ENCODE measurements around the gene HMOX2. TPM values are rescaled to one million over a fixed set of nuclear protein-coding genes. Genes with fewer than 3 reads are reported as not detected.
A peak's percentile ranks its signal among the peaks of the same experiment; 100 is the strongest.

Gene HMOX2
- polyA plus RNA-seq, 2 of the 4 experiments (the other 2 are of a cell fraction) = 35.4 to 47.7 TPM

DNA sequence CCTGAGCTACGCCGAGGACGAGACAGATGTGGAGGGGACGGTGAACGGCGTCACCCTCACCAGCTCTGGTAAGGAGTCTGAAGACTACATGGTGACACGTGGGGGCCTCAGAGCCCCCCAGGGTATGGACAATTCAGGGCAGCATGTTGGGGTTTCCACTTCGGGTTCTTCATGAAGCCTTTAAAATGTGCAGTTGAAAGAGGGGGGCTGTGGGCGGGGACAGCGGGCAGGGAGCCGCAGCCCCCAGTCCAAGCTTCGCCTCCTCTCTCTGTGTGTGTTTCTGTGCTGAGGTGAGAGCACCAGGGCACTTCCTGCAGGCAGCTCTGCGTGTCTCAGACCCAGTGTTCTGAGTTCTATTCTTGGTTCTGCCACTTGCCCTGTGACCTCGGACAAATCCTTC lies 25.8 kb upstream of the HMOX2 start:
- DNase-seq (ENCODE audit: low read depth in 1 of 2, low spot score in 1 of 2) (no peak), ATAC-seq (no peak), FAIRE-seq (no peak)
- CTCF ChIA-PET = interaction anchor here (0.7 to 1.6 kb wide), 4 partner anchors 10 to 26 kb away, joined by 3 to 6 read pairs (median 4); partner anchors contain the start of gene HMOX2
- Histone ChIP-seq H3K4me3 (no peak overlapping the region), H3K4me2 (no peak overlapping the region), H3K27ac (peak overlapping the region in 1 of 2 experiments; percentile 36; a peak in 1 of 6 replicates), H3K9me3 (no peaks in the 10 kb centered on the region), H3K4me1 (peaks cover 4% of the 10 kb centered on the region; the same call in 2 of the 3 replicates)
- POLR2A ChIA-PET = no interaction called here
- 95% methylated on average over 14 of the region's 14 CpGs for WGBS (ENCODE audit: missing lambda C conversion rate)
- no peak for TF ChIP-seq JUN (IDR thresholded peaks at IDR 0.05)
- TF ChIP-seq CHD4 (IDR thresholded peaks at IDR 0.05; ENCODE audit: borderline replicate concordance) = no peak
- no peak for TF ChIP-seq CEBPB (IDR thresholded peaks at IDR 0.05)
- no peak for TF ChIP-seq ZSCAN20 (CRISPR knock-in tag; IDR thresholded peaks at IDR 0.05)
- no peak for TF ChIP-seq REST (IDR thresholded peaks at IDR 0.05)
- TF ChIP-seq MAZ (IDR thresholded peaks at IDR 0.05; ENCODE audit: borderline replicate concordance, low read depth, low read length) = no peak
- TF ChIP-seq PBX3 (IDR thresholded peaks at IDR 0.05) = no peak
- TF ChIP-seq NFE2L2 (conservative IDR thresholded peaks at IDR 0.05; ENCODE audit: low read length) = no peak
- no peak for TF ChIP-seq CTCF (IDR thresholded peaks at IDR 0.05)
- TF ChIP-seq CBX2 (IDR thresholded peaks at IDR 0.05; ENCODE audit: borderline replicate concordance, low read depth) = no peak
- no peak for TF ChIP-seq HOXA7 (CRISPR knock-in tag; IDR thresholded peaks at IDR 0.05)
- TF ChIP-seq FOSL2 (IDR thresholded peaks at IDR 0.05) = no peak
- TF ChIP-seq FOSL2 (CRISPR knock-in tag; IDR thresholded peaks at IDR 0.05) = no peak
- TF ChIP-seq BHLHE40 (IDR thresholded peaks at IDR 0.05; ENCODE audit: low read depth, low read length) = no peak

DNA sequence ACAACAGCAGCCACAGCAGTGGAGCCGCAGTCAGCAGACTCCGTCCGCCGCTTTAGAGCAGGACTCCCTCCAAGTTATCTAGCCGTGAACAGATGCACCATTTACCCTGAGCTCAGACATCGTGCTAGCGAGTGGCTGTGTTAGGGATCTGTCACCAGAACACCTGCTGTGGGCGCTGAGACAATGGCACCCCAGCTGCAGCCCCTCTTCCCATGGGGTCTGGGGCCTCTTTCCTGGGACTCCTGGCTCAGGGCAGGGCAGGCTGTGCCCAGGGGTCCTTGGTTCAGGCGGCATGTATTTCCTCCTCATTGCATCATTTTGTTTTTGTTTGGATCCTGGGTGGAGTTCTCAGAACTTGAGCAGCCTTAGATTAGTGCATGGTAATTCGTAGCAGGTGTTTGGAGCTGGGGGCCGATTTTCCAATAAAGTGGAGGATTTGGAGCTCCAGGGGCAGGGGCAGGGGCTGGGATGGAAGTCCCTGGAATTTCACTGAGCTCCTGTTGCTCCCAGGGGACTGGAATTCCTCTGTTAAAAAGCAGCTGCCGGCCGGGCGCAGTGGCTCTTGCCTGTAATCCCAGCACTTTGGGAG lies 25.2 kb upstream of the HMOX2 start:
- TF ChIP-seq SMC3 (IDR thresholded peaks at IDR 0.05) = no peak
- TF ChIP-seq ELK1 (IDR thresholded peaks at IDR 0.05; ENCODE audit: low read depth, low read length) = no peak
- no peak for TF ChIP-seq ZFP36 (IDR thresholded peaks at IDR 0.05; ENCODE audit: borderline replicate concordance, partially characterized antibody)
- TF ChIP-seq CHD2 (IDR thresholded peaks at IDR 0.05; ENCODE audit: low read length, partially characterized antibody) = no peak
- no peak for TF ChIP-seq GATA3 (IDR thresholded peaks at IDR 0.05; ENCODE audit: borderline replicate concordance)
- TF ChIP-seq ZC3H11A (IDR thresholded peaks at IDR 0.05) = no peak
- TF ChIP-seq JUN (IDR thresholded peaks at IDR 0.05) = no peak
- TF ChIP-seq USF2 (IDR thresholded peaks at IDR 0.05) = no peak
- TF ChIP-seq TP53 (CRISPR knock-in tag; IDR thresholded peaks at IDR 0.05) = no peak

More for the DNA sequence above, 25.2 kb upstream of the HMOX2 start:
- no peaks in the 10 kb centered on the region for H3K9me3 ChIP-seq
- no peak overlapping the region for H3K4me3 ChIP-seq
- ChIA-PET POLR2A (no interaction called here), CTCF (interaction anchor here (1.5 to 1.6 kb wide), 2 partner anchors 21 to 25 kb away, joined by 4 to 6 read pairs; partner anchors contain the start of gene HMOX2)
- WGBS (ENCODE audit: missing lambda C conversion rate) = 94% methylated on average over 14 of the region's 14 CpGs
- H3K27ac ChIP-seq = peak overlapping the region; percentile 28 to 36; a peak in 4 of 6 replicates
- DNase-seq (ENCODE audit: low read depth in 1 of 2, low spot score in 1 of 2) = no peak
- H3K4me1 ChIP-seq = peaks cover 4% of the 10 kb centered on the region; the same call in 2 of the 3 replicates
- no peak for ATAC-seq
- FAIRE-seq = no peak
- no peak overlapping the region for H3K4me2 ChIP-seq
